Adrenal gland (tissue), 12 donors: ENCODE measurements around the gene KDM4C. TPM values are rescaled to one million over a fixed set of nuclear protein-coding genes. Genes with fewer than 3 reads are reported as not detected.

ENCODE experiments used
- DNase-seq, 7 donors: peaks; one replicate each; pipeline ENCODE4 v3.0.0-alpha.2; 2019 to 2020
- H3K27ac ChIP-seq, 5 donors: fragments of 200-600 bp; sonication (generic) in 4 of 5; 1 replicate in 3 of 5; 2 replicates in 2 of 5; pipeline versions ENCODE4 v1.5.1 to v1.8.0; 2016 to 2020; ENCODE audit warnings: mild to moderate bottlenecking in 1 of 5
- H3K27me3 ChIP-seq: fragments of 200-600 bp; 2 replicates; pipeline ENCODE4 v1.8.0; 2021
- H3K36me3 ChIP-seq, 2 donors: fragments of 200-600 bp; replicated peaks in 1 of 2; 1 replicate in 1 of 2; 2 replicates in 1 of 2; pipeline versions ENCODE4 v1.5.1 to v1.8.0; 2018 to 2022
- H3K4me1 ChIP-seq, 2 donors: fragments of 200-600 bp; replicated peaks in 1 of 2; 1 replicate in 1 of 2; 2 replicates in 1 of 2; pipeline versions ENCODE4 v1.5.1 to v1.8.0; 2018 to 2021
- H3K4me3 ChIP-seq, 4 donors: fragments of 200-600 bp; sonication (generic) in 3 of 4; one replicate each; pipeline ENCODE4 v1.5.1; 2016 to 2018
- H3K9me3 ChIP-seq, 3 donors: fragments of 200-600 bp; sonication (generic) in 1 of 3; replicated peaks in 1 of 3; 1 replicate in 2 of 3; 2 replicates in 1 of 3; pipeline versions ENCODE4 v1.5.1 to v1.8.0; 2016 to 2021
- POLR2A ChIP-seq, 2 donors: fragments of 450-650 bp; IDR thresholded peaks; one replicate each; pipeline ENCODE4 v1.6.1; 2017; ENCODE audit warnings: antibody characterized with exemption in 2 of 2, mild to moderate bottlenecking in 2 of 2, moderate library complexity in 1 of 2
- WGBS, 4 donors: extraction: QIAGEN DNeasy Blood & Tissue Kit in 2 of 4; methylation state at CpG; one replicate each; pipeline versions ENCODE4 v1.1.5 to v1.1.7; 2013 to 2017; 5-methylcytosine and 5-hydroxymethylcytosine counted together
- intact Hi-C, 2 donors: fragments of 100-400 bp; cut with DNase I; formaldehyde crosslinking; loops; one replicate each; pipeline versions ENCODE4 v1.14.1 to v1.15.0; 2022 to 2023
- polyA plus RNA-seq, 3 donors: library from polyadenylated mRNA; stranded (reverse); fragments of 200-250 nt in 2 of 3; fragments of 350-450 nt in 1 of 3; fragmentation: Illumina TruSeq in 1 of 3; extraction: RNeasy Lipid Tissue Mini Kit (QIAGEN cat#74804) in 1 of 3; gene quantifications; one replicate each; pipeline ENCODE4 v1.2.3, GENCODE V29; 2013 to 2014
- total RNA-seq, 9 donors: library from RNA; depleted of rRNA in 4 of 9; stranded (reverse); fragments of >200 nt in 4 of 9; fragments of 120-200 nt in 1 of 9; fragmentation: NEBNext Ultra II Directional in 1 of 9; extraction: Animal tissue kit (Norgen Biotek cat#: 25700) in 1 of 9; gene quantifications; one replicate each; pipeline versions ENCODE4 v1.1.0 to v1.2.4, GENCODE V29; 2013 to 2023
- TF ChIP-seq, protein P1 (sequence below), 6 experiments: fragments of 450-650 bp in 4 of 6; fragments of 200-600 bp in 2 of 6; sonication (generic) in 1 of 6; IDR thresholded peaks; 1 replicate in 5 of 6; 2 replicates in 1 of 6; pipeline versions ENCODE4 v1.5.1 to v1.8.0; 2016 to 2021; ENCODE audit warnings: antibody characterized with exemption in 6 of 6, mild to moderate bottlenecking in 2 of 6, moderate library complexity in 1 of 6
- donor health status: healthy with polysubstance abuse.
- donor health status: Bipolar disorder and iron deficiency.
- donor health status: DM: yes; HTN: yes; CAD: no.
- donor health status: DM: no; HTN: no; CAD: no.
- donor health status: DM: no; HTN: no; CAD: no.
- donor health status: DM: yes; HTN: yes; CAD: no.

KDM4C gene
- total and polyA plus RNA-seq, 12 donors = 7.9 to 33.4 (median 23.3) TPM

DNA sequence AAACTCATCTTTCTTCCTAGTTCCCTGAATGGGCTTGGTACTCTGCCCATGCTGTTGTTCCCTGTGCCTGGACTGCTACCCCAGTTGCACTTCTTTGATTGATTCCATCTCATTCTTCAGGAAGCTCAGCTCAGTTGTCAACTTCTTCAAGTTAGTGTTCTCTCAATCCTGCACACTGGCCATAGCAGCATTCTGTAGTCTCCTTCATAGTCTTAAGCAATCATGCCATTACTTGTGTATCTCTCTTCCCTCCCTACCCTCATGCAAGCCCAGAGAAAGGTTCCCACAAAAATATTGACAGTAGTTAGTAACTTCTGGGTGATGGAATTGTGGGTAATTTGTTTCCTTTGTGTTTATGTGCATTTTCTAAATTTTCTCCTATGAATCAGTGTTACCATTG is 5.5 kb downstream of the KDM4C start:
- intact Hi-C loops = no loop called here
- Histone ChIP-seq H3K4me3 (no peak overlapping the region), H3K27me3 (no peaks in the 10 kb centered on the region), H3K9me3 (no peaks in the 10 kb centered on the region), H3K4me1 (peaks cover 0 to 24% of the 10 kb centered on the region in 2 donors), H3K36me3 (no peaks in the 10 kb centered on the region), H3K27ac (no peak overlapping the region)
- DNase-seq = no peak
- TF ChIP-seq POLR2A (IDR thresholded peaks at IDR 0.05) = no peak
- TF ChIP-seq, protein P1, sequence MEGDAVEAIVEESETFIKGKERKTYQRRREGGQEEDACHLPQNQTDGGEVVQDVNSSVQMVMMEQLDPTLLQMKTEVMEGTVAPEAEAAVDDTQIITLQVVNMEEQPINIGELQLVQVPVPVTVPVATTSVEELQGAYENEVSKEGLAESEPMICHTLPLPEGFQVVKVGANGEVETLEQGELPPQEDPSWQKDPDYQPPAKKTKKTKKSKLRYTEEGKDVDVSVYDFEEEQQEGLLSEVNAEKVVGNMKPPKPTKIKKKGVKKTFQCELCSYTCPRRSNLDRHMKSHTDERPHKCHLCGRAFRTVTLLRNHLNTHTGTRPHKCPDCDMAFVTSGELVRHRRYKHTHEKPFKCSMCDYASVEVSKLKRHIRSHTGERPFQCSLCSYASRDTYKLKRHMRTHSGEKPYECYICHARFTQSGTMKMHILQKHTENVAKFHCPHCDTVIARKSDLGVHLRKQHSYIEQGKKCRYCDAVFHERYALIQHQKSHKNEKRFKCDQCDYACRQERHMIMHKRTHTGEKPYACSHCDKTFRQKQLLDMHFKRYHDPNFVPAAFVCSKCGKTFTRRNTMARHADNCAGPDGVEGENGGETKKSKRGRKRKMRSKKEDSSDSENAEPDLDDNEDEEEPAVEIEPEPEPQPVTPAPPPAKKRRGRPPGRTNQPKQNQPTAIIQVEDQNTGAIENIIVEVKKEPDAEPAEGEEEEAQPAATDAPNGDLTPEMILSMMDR (IDR thresholded peaks at IDR 0.05) = no peak

DNA sequence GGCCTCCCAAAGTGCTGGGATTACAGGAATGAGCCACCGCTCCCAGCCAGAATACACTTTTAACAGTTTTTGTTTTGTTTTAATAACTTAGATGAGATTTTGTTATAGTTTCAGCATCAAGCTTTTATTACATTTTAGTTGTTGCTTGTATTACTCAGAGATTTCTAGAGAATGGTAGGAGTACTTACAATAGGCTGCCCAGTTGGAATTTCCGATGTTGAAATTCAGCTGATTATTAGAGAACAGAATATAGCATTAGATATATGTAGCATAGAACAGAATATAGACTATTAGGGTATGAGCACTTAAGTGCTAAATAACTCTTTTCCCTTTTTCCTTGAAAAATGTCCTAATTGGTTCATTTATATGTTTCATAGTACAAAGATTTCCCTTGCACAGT is 6.2 kb downstream of the KDM4C start:
- Histone ChIP-seq H3K27me3 (no peaks in the 10 kb centered on the region), H3K4me3 (no peak overlapping the region), H3K36me3 (no peaks in the 10 kb centered on the region), H3K27ac (no peak overlapping the region), H3K4me1 (peaks cover 0 to 28% of the 10 kb centered on the region in 2 donors), H3K9me3 (no peaks in the 10 kb centered on the region)
- intact Hi-C loops = no loop called here
- TF ChIP-seq, protein P1 (IDR thresholded peaks at IDR 0.05) = no peak
- TF ChIP-seq POLR2A (IDR thresholded peaks at IDR 0.05) = no peak
- 97 to 100% (median 98%) methylated on average over 2 of the region's 2 CpGs for WGBS, 4 donors
- DNase-seq = no peak

DNA sequence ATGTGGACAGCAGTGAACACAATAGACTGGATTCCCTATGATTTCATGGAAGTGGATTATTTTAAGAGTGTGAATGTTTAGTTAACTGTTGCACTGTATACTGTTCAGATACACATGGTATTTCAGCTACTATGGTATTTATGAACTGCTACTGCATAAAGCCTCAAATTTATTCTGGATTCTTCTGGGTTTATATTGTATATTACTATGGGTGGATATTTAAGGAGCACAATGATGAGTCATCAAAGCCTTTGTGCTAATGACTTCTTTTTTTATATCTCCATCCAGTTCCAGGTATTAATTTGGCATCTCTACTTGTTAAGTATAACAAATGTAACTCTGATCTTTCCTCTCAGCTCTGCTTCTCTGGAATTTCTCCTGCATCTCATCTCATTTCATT is 6.8 kb downstream of the KDM4C start:
- no peaks in the 10 kb centered on the region for H3K9me3 ChIP-seq
- no peak overlapping the region for H3K27ac ChIP-seq
- H3K27me3 ChIP-seq = no peaks in the 10 kb centered on the region
- H3K4me1 ChIP-seq = peaks cover 0 to 23% of the 10 kb centered on the region in 2 donors
- H3K36me3 ChIP-seq = no peaks in the 10 kb centered on the region
- no peak overlapping the region for H3K4me3 ChIP-seq
- TF ChIP-seq, protein P1 (IDR thresholded peaks at IDR 0.05) = no peak
- TF ChIP-seq POLR2A (IDR thresholded peaks at IDR 0.05) = no peak
- DNase-seq = no peak
- intact Hi-C loops = no loop called here

DNA sequence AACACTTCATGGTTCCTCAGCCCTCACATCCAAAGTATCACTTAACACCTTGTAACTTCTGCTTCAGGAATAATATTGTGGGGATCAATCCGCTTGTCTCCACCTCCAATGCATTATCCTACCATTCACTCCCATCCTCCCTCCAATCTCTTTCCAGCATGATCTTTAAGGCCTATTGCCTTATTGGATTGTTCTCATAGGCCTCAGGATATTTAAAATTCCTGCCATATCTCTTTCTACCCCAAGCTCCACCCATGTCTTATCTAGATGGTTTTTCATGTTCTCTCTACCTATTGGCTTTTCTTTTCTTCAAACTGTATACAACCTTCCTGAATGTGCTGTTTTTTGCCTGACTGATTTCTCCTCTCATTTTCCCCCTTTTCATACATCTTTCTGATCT is 7.2 kb downstream of the KDM4C start:
- Histone ChIP-seq H3K27me3 (no peaks in the 10 kb centered on the region), H3K36me3 (no peaks in the 10 kb centered on the region), H3K4me3 (no peak overlapping the region), H3K27ac (no peak overlapping the region), H3K4me1 (peaks cover 0 to 19% of the 10 kb centered on the region in 2 donors), H3K9me3 (no peaks in the 10 kb centered on the region)
- intact Hi-C loops = no loop called here
- TF ChIP-seq POLR2A (IDR thresholded peaks at IDR 0.05) = no peak
- TF ChIP-seq, protein P1 (IDR thresholded peaks at IDR 0.05) = no peak
- DNase-seq = no peak
- WGBS, 4 donors = 92 to 97% (median 95%) methylated on average over 1 of the region's 1 CpG
